Bronchial epithelial cell (primary cell): ENCODE measurements around the gene ACTR10. TPM values are rescaled to one million over a fixed set of nuclear protein-coding genes. Genes with fewer than 3 reads are reported as not detected.
A peak's percentile ranks its signal among the peaks of the same experiment; 100 is the strongest.

Experiments
- DNase-seq: peaks from one replicate; pipeline ENCODE4 v3.0.0-alpha.2; 2010; ENCODE audit warnings: low read depth
- FAIRE-seq: peaks from 2 replicates; lab custom pipeline; 2011; peaks lifted over from hg19 to GRCh38; lab: Jason Lieb, UNC
- H3K27me3 ChIP-seq: 2 replicates; pipeline ENCODE4 v1.5.1; 2011; ENCODE audit warnings: low read length; ENCODE audit not compliant: control insufficient read depth, insufficient read depth
- H3K36me3 ChIP-seq: 2 replicates; pipeline ENCODE4 v1.5.1; 2011; ENCODE audit warnings: low read length; ENCODE audit not compliant: control insufficient read depth, insufficient read depth
- H3K4me3 ChIP-seq: 2 replicates; pipeline ENCODE4 v1.5.1; 2011; ENCODE audit warnings: mild to moderate bottlenecking, low read depth, low read length, control low read depth
- total RNA-seq: library from RNA; depleted of rRNA; stranded (reverse); fragments of >200 nt; gene quantifications from 2 replicates; pipeline ENCODE4 v1.2.1, GENCODE V29; 2014
- TF ChIP-seq, protein P1 (sequence below): IDR thresholded peaks from 2 replicates; pipeline ENCODE4 v1.5.1; 2011; ENCODE audit warnings: mild to moderate bottlenecking, moderate library complexity, low read length, control low read depth, inconsistent platforms; ENCODE audit not compliant: insufficient read depth, severe bottlenecking

ACTR10 gene
- total RNA-seq, 1 donor from 2014 or later: 31.6 TPM

DNA sequence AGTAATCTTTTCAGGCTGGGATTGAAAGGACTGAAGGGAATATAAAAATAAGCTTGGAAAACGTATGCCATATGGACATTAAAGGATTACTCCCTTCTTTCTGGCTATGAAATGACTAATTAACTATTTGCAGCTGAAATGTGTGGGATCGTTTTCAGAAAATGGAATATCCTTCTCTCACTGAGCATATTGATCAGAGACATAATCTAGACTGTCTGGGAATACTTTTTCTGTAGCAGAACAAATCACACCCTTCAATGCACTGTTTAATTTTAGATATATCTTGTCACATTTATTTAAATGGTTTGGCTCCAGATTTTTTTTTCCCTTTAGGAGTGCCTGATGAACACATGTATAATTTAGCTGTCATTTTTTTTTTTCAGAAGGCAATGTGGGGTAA, 10.8 kb upstream of the ACTR10 start:
- H3K36me3 ChIP-seq: no peaks in the 10 kb centered on the region
- no peak for FAIRE-seq
- no peak for DNase-seq
- TF ChIP-seq, protein P1, sequence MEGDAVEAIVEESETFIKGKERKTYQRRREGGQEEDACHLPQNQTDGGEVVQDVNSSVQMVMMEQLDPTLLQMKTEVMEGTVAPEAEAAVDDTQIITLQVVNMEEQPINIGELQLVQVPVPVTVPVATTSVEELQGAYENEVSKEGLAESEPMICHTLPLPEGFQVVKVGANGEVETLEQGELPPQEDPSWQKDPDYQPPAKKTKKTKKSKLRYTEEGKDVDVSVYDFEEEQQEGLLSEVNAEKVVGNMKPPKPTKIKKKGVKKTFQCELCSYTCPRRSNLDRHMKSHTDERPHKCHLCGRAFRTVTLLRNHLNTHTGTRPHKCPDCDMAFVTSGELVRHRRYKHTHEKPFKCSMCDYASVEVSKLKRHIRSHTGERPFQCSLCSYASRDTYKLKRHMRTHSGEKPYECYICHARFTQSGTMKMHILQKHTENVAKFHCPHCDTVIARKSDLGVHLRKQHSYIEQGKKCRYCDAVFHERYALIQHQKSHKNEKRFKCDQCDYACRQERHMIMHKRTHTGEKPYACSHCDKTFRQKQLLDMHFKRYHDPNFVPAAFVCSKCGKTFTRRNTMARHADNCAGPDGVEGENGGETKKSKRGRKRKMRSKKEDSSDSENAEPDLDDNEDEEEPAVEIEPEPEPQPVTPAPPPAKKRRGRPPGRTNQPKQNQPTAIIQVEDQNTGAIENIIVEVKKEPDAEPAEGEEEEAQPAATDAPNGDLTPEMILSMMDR: no peak
- H3K27me3 ChIP-seq: no peaks in the 10 kb centered on the region
- H3K4me3 ChIP-seq: no peak overlapping the region

DNA sequence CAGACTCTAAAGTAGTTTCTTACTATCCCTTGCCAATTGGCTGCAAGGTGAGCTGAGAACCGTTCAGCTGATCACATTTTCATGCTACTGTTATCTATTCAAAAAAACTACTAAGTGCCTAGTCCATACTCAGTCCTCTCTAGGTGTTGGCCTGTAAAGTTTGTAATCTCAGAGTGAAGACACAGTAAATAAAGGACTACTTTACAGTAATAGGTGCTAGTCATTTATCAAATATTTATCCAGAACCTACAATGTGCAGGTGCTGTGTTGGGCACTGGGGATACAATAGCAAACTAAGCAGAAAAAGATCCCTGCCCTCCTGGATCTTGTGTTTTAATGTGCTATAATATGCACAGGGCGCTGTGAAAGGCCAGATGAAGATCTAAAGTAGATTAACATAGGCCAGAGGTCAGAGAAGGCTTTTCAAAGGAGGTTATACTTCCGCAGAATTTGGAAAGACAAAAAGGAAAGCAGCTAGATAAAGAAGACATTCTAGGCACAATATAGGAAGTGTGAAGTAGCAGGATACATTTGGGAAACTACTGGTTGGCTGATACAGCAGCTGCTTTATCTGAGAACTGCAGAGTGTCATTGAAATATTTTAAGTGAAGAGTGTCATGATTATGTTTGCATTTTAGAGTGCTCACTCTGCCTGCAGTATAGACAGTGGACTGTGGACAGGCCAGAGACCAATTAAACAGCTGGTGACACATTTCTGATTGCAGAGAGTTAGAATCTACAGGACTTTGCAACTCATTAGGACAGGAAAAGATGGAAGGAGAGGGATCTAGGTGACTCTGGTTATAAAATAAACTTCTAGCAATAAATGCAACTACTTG, 8.0 kb upstream of the ACTR10 start:
- H3K36me3 ChIP-seq: no peaks in the 10 kb centered on the region
- FAIRE-seq (no peak), DNase-seq (no peak)
- TF ChIP-seq, protein P1: no peak
- H3K4me3 ChIP-seq: no peak overlapping the region
- H3K27me3 ChIP-seq: no peaks in the 10 kb centered on the region

DNA sequence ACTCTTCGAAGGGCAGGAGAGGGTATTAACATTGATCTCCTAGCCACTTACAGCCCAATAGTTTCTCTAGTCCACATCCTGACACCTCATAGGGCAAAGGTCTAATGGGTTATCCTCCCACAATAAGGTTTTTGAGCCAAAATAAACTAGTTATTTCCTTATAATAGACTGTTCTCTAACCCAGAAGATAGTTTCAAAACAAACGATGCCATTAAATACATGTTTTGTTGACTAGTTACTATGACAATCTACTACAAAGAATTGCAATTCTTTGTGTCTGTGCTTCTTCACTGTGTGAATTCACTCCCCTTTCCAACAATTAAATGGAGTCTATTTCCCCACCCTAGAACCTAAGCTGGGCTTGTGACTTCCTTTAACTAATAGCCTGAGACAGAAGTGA, 6.4 kb upstream of the ACTR10 start:
- H3K27me3 ChIP-seq: no peaks in the 10 kb centered on the region
- DNase-seq: no peak
- TF ChIP-seq, protein P1: no peak
- no peak for FAIRE-seq
- no peak overlapping the region for H3K4me3 ChIP-seq
- no peaks in the 10 kb centered on the region for H3K36me3 ChIP-seq

DNA sequence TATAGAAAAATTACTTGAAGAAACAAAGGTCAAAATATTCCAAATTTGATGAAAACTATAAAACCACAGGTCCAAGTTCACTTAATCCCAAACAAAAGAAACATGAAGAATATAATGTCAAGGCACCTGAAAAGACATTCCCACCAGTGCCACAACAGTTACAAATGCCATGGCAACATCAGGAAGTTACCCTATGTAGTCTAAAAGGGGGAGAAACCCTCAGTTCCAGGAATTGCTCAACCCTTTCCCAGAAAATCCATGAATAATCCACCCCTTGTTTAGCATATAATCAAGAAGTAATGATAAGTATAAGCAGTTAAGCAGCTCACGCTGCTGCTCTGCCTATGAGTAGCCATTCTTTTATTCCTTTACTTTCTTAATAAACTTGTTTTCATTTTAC, 3.8 kb upstream of the ACTR10 start:
- TF ChIP-seq, protein P1: no peak
- DNase-seq: no peak
- Histone ChIP-seq H3K36me3 (no peaks in the 10 kb centered on the region), H3K4me3 (no peak overlapping the region), H3K27me3 (no peaks in the 10 kb centered on the region)
- FAIRE-seq: no peak

- Histone ChIP-seq H3K36me3 (no peaks in the 10 kb centered on the region), H3K4me3 (no peak overlapping the region), H3K27me3 (no peaks in the 10 kb centered on the region)
- FAIRE-seq (no peak), DNase-seq (no peak)
- TF ChIP-seq, protein P1: no peak
Measured at GRCh38 chr14:58198086-58198485, 1.9 kb upstream of the ACTR10 start.

GRCh38 chr14:58200480-58200841, 512 bp downstream of the ACTR10 start:
- TF ChIP-seq, protein P1: no peak
- peaks cover 2% of the 10 kb centered on the region for H3K36me3 ChIP-seq
- H3K4me3 ChIP-seq: peak overlapping the region; percentile 95
- H3K27me3 ChIP-seq: no peaks in the 10 kb centered on the region
- DNase-seq: peak; percentile 8
- FAIRE-seq: no peak
